ENCODE data around the gene CDKN2D.

The CDKN2D gene

GRCh38 chr19:10568826-10569651 is at the start of gene CDKN2D:
TSS of gene CDKN2D (minus strand) at chr19:10568979. CDS start at chr19:10568653, 326 bp downstream.
- POLR2A ChIA-PET: interaction anchor here (0.6 to 3.8 kb wide), 9 partner anchors 16 to 267 kb away, joined by 3 to 20 read pairs (median 4); partner anchors contain the start of genes QTRT1, S1PR5 and TMED1
- peak; percentile 83 for DNase-seq (ENCODE audit: extremely low spot score)
- CTCF ChIA-PET: interaction anchor here (0.6 to 1.6 kb wide), 7 partner anchors 12 to 108 kb away, joined by 3 to 4 read pairs (median 3); no protein-coding TSS in a partner anchor

GRCh38 chr19:10617409-10618121 is 48.8 kb upstream of the CDKN2D start:
- ChIA-PET POLR2A (interaction anchor here (1.6 kb wide), 1 partner anchor 15 kb away, joined by 3 read pairs; no protein-coding TSS in a partner anchor), CTCF (interaction anchor here (1.2 kb wide), 1 partner anchor 29 kb away, joined by 3 read pairs; no protein-coding TSS in a partner anchor)
- TF ChIP-seq ARNT (IDR thresholded peaks at IDR 0.05): no peak
- TF ChIP-seq ELF4 (IDR thresholded peaks at IDR 0.05): no peak
- no peak for TF ChIP-seq LEF1 (IDR thresholded peaks at IDR 0.05; ENCODE audit: borderline replicate concordance)
- no peak for TF ChIP-seq FOXA1 (IDR thresholded peaks at IDR 0.05)
- TF ChIP-seq SP1 (IDR thresholded peaks at IDR 0.05): no peak
- no peak for TF ChIP-seq SUZ12 (IDR thresholded peaks at IDR 0.05)
- TF ChIP-seq CTBP1 (IDR thresholded peaks at IDR 0.05; ENCODE audit: borderline replicate concordance): no peak
- TF ChIP-seq PKNOX1 (IDR thresholded peaks at IDR 0.05): no peak
- no peak for TF ChIP-seq HDGF (IDR thresholded peaks at IDR 0.05; ENCODE audit: borderline replicate concordance)
- no peak for TF ChIP-seq ZNF384 (IDR thresholded peaks at IDR 0.05)
- TF ChIP-seq BHLHE40 (IDR thresholded peaks at IDR 0.05; ENCODE audit: borderline replicate concordance): no peak
- no peak for DNase-seq (ENCODE audit: extremely low spot score)

More at GRCh38 chr19:10568826-10569651, at the start of gene CDKN2D:
- 0 out of 2 replicates have a peak, but pooled peaks have one; percentile 11 for TF ChIP-seq HDGF (IDR thresholded peaks at IDR 0.05; ENCODE audit: borderline replicate concordance)
- TF ChIP-seq LEF1 (IDR thresholded peaks at IDR 0.05; ENCODE audit: borderline replicate concordance): no peak
- no peak for TF ChIP-seq FOXK2 (IDR thresholded peaks at IDR 0.05)
- TF ChIP-seq FOXA1 (IDR thresholded peaks at IDR 0.05): no peak
- TF ChIP-seq SP1 (IDR thresholded peaks at IDR 0.05): no peak
- TF ChIP-seq FOXM1 (IDR thresholded peaks at IDR 0.05; ENCODE audit: borderline replicate concordance): peak; percentile 93; the same call in 1 of the 2 replicates
- no peak for TF ChIP-seq TARDBP (IDR thresholded peaks at IDR 0.05)
- no peak for TF ChIP-seq ZNF384 (IDR thresholded peaks at IDR 0.05)
- TF ChIP-seq ELF4 (IDR thresholded peaks at IDR 0.05): no peak
- TF ChIP-seq L3MBTL2 (conservative IDR thresholded peaks at IDR 0.05): peak; percentile 93
- no peak for TF ChIP-seq SUZ12 (IDR thresholded peaks at IDR 0.05)
- TF ChIP-seq NFRKB (IDR thresholded peaks at IDR 0.05): no peak
- TF ChIP-seq PKNOX1 (IDR thresholded peaks at IDR 0.05): no peak

GRCh38 chr19:10615429-10616023 is 46.7 kb upstream of the CDKN2D start:
- ChIA-PET POLR2A (no interaction called here), CTCF (no interaction called here)
- no peak for TF ChIP-seq L3MBTL2 (conservative IDR thresholded peaks at IDR 0.05)
- no peak for TF ChIP-seq ARNT (IDR thresholded peaks at IDR 0.05)
- no peak for TF ChIP-seq CTBP1 (IDR thresholded peaks at IDR 0.05; ENCODE audit: borderline replicate concordance)
- no peak for TF ChIP-seq FOXA1 (IDR thresholded peaks at IDR 0.05)
- TF ChIP-seq FOXK2 (IDR thresholded peaks at IDR 0.05): no peak
- no peak for TF ChIP-seq SP1 (IDR thresholded peaks at IDR 0.05)
- no peak for TF ChIP-seq SUZ12 (IDR thresholded peaks at IDR 0.05)
- TF ChIP-seq HDGF (IDR thresholded peaks at IDR 0.05; ENCODE audit: borderline replicate concordance): no peak
- no peak for TF ChIP-seq ELF4 (IDR thresholded peaks at IDR 0.05)
- no peak for TF ChIP-seq PKNOX1 (IDR thresholded peaks at IDR 0.05)
- no peak for TF ChIP-seq ZNF384 (IDR thresholded peaks at IDR 0.05)
- TF ChIP-seq TARDBP (IDR thresholded peaks at IDR 0.05): no peak
- no peak for TF ChIP-seq BHLHE40 (IDR thresholded peaks at IDR 0.05; ENCODE audit: borderline replicate concordance)
- TF ChIP-seq FOXM1 (IDR thresholded peaks at IDR 0.05; ENCODE audit: borderline replicate concordance): no peak
- no peak for DNase-seq (ENCODE audit: extremely low spot score)

- ChIA-PET POLR2A (no interaction called here), CTCF (no interaction called here)
- DNase-seq (ENCODE audit: extremely low spot score): no peak
- TF ChIP-seq PKNOX1 (IDR thresholded peaks at IDR 0.05) (no peak), BHLHE40 (IDR thresholded peaks at IDR 0.05; ENCODE audit: borderline replicate concordance) (no peak), ELF4 (IDR thresholded peaks at IDR 0.05) (no peak), LEF1 (IDR thresholded peaks at IDR 0.05; ENCODE audit: borderline replicate concordance) (no peak), L3MBTL2 (conservative IDR thresholded peaks at IDR 0.05) (no peak)
Observed at GRCh38 chr19:10612499-10613119, 43.8 kb upstream of the CDKN2D start.

All from HEK293T (cell line).